Chondrocyte (in vitro differentiated cells): Measurements from ENCODE around the gene ESPN. TPM values are rescaled to one million over a fixed set of nuclear protein-coding genes. Genes with fewer than 3 reads are reported as not detected.

Source experiments
- DNase-seq: peaks from one replicate; pipeline ENCODE4 v3.0.0; 2021; ENCODE audit warnings: mixed read lengths, low spot score
- H3K27ac Mint-ChIP-seq: one replicate; pipeline ENCODE4 v1.8.0; 2021; ENCODE audit warnings: mild to moderate bottlenecking, moderate library complexity, mixed read lengths; ENCODE audit not compliant: unreplicated experiment
- H3K27me3 Mint-ChIP-seq: 2 replicates; pipeline ENCODE4 v1.8.0; 2021; ENCODE audit warnings: low read depth, mixed read lengths
- H3K36me3 Mint-ChIP-seq: 2 replicates; pipeline ENCODE4 v1.8.0; 2021; ENCODE audit warnings: low read depth, mixed read lengths
- H3K4me1 Mint-ChIP-seq: 2 replicates; pipeline ENCODE4 v1.8.0; 2021; ENCODE audit warnings: low read depth, mild to moderate bottlenecking, mixed read lengths
- H3K4me3 Mint-ChIP-seq: one replicate; pipeline ENCODE4 v1.8.0; 2021; ENCODE audit warnings: mild to moderate bottlenecking, moderate library complexity, mixed read lengths; ENCODE audit not compliant: unreplicated experiment
- H3K9me3 Mint-ChIP-seq: 2 replicates; pipeline ENCODE4 v1.8.0; 2021; ENCODE audit warnings: low read depth, mixed read lengths
- CTCF ChIP-seq: fragments of 200-600 bp; sonication (generic); IDR thresholded peaks from 2 replicates; pipeline ENCODE4 v1.5.0; 2021; ENCODE audit warnings: antibody characterized with exemption, mild to moderate bottlenecking, moderate library complexity
- total RNA-seq: library from RNA; stranded (reverse); gene quantifications from 3 replicates; pipeline ENCODE4 v1.2.1, GENCODE V29; 2021

ESPN gene
- total RNA-seq, 1 donor from 2014 or later = 0.57 TPM

GRCh38 chr1:6384962-6385361 lies 39.6 kb upstream of the ESPN start:
- Mint-ChIP-seq H3K4me1 (peaks cover 23% of the 10 kb centered on the region), H3K27ac (peak overlapping the region; percentile 71), H3K27me3 (no peaks in the 10 kb centered on the region), H3K9me3 (peaks cover under 1% of the 10 kb centered on the region), H3K36me3 (peaks cover 1% of the 10 kb centered on the region), H3K4me3 (peak overlapping the region; percentile 56)
- no peak for TF ChIP-seq CTCF
- no peak for DNase-seq

GRCh38 chr1:6385488-6386191 lies 38.9 kb upstream of the ESPN start:
- peak overlapping the region; percentile 71 for H3K27ac Mint-ChIP-seq
- H3K4me3 Mint-ChIP-seq = peak overlapping the region; percentile 56
- no peak for DNase-seq
- peaks cover 1% of the 10 kb centered on the region for H3K36me3 Mint-ChIP-seq
- no peaks in the 10 kb centered on the region for H3K27me3 Mint-ChIP-seq
- TF ChIP-seq CTCF = no peak
- H3K9me3 Mint-ChIP-seq = no peaks in the 10 kb centered on the region
- peaks cover 23% of the 10 kb centered on the region for H3K4me1 Mint-ChIP-seq

- H3K4me1 Mint-ChIP-seq = peaks cover 23% of the 10 kb centered on the region
- H3K36me3 Mint-ChIP-seq = peaks cover 1% of the 10 kb centered on the region
- no peak for DNase-seq
- no peak for TF ChIP-seq CTCF
- H3K27ac Mint-ChIP-seq = peak overlapping the region; percentile 63
- H3K27me3 Mint-ChIP-seq = no peaks in the 10 kb centered on the region
- H3K9me3 Mint-ChIP-seq = no peaks in the 10 kb centered on the region
- no peak overlapping the region for H3K4me3 Mint-ChIP-seq
Measured at GRCh38 chr1:6386371-6386949, 38.1 kb upstream of the ESPN start.

- no peak for TF ChIP-seq CTCF
- Mint-ChIP-seq H3K27me3 (no peaks in the 10 kb centered on the region), H3K4me3 (no peak overlapping the region), H3K27ac (no peak overlapping the region), H3K4me1 (peaks cover 34% of the 10 kb centered on the region), H3K9me3 (no peaks in the 10 kb centered on the region), H3K36me3 (no peaks in the 10 kb centered on the region)
- no peak for DNase-seq
Measured at GRCh38 chr1:6389971-6390370, 34.6 kb upstream of the ESPN start.

GRCh38 chr1:6391951-6392808 lies 32.4 kb upstream of the ESPN start:
- TF ChIP-seq CTCF = no peak
- peaks cover 17% of the 10 kb centered on the region for H3K4me1 Mint-ChIP-seq
- no peak for DNase-seq
- peak overlapping the region; percentile 73 for H3K4me3 Mint-ChIP-seq
- no peaks in the 10 kb centered on the region for H3K9me3 Mint-ChIP-seq
- no peaks in the 10 kb centered on the region for H3K36me3 Mint-ChIP-seq
- H3K27ac Mint-ChIP-seq = peak overlapping the region; percentile 78
- no peaks in the 10 kb centered on the region for H3K27me3 Mint-ChIP-seq
